HepG2 (cell line): ENCODE measurements around the gene CCNB1IP1. TPM values are rescaled to one million over a fixed set of nuclear protein-coding genes. Genes with fewer than 3 reads are reported as not detected.

ENCODE experiments used
- AGO1 ChIP-seq: fragments of 200-400 bp; formaldehyde crosslinking; IDR thresholded peaks from 2 replicates; pipeline ENCODE4 v1.6.1; 2017; ENCODE audit warnings: mild to moderate bottlenecking, low read depth, low read length, moderate library complexity; ENCODE audit not compliant: poor library complexity, severe bottlenecking
- DR1 ChIP-seq: sonication (generic); formaldehyde crosslinking; IDR thresholded peaks from 2 replicates; pipeline ENCODE4 v1.8.0; 2021; ENCODE audit warnings: mild to moderate bottlenecking, missing genetic modification reagents, inconsistent platforms
- EEA1 ChIP-seq: sonication (generic); formaldehyde crosslinking; IDR thresholded peaks from 2 replicates; pipeline ENCODE4 v1.5.1; 2020; ENCODE audit warnings: mild to moderate bottlenecking, missing genetic modification reagents, borderline replicate concordance
- KDM1A ChIP-seq: IDR thresholded peaks from 2 replicates; pipeline ENCODE4 v1.6.1; 2016; ENCODE audit warnings: missing compliant biosample characterization
- MBD4 ChIP-seq: IDR thresholded peaks from 2 replicates; pipeline ENCODE4 v1.6.1; 2012; ENCODE audit warnings: low read length, inconsistent platforms, borderline replicate concordance
- MEIS2 ChIP-seq: sonication (generic); formaldehyde crosslinking; IDR thresholded peaks from 2 replicates; pipeline ENCODE4 v1.9.0; 2021; ENCODE audit warnings: mild to moderate bottlenecking, missing genetic modification reagents
- PAF1 ChIP-seq: IDR thresholded peaks from 2 replicates; pipeline ENCODE4 v1.6.1; 2016; ENCODE audit warnings: missing genetic modification reagents, missing compliant biosample characterization
- POLR2AphosphoS5 ChIP-seq: IDR thresholded peaks from 2 replicates; pipeline ENCODE4 v1.6.1; 2012; ENCODE audit warnings: low read depth, low read length
- RELA ChIP-seq: sonication (generic); formaldehyde crosslinking; IDR thresholded peaks from 2 replicates; pipeline ENCODE4 v1.4.0; 2020; ENCODE audit warnings: missing genetic modification reagents
- SALL2 ChIP-seq: sonication (generic); formaldehyde crosslinking; IDR thresholded peaks from 2 replicates; pipeline ENCODE4 v1.8.1; 2023; ENCODE audit warnings: mild to moderate bottlenecking, missing genetic modification reagents, inconsistent platforms
- SP2 ChIP-seq: sonication (generic); formaldehyde crosslinking; IDR thresholded peaks from 2 replicates; pipeline ENCODE4 v1.5.1; 2020; ENCODE audit warnings: mild to moderate bottlenecking, missing genetic modification reagents
- YEATS4 ChIP-seq: sonication (generic); formaldehyde crosslinking; IDR thresholded peaks from 2 replicates; pipeline ENCODE4 v1.4.0; 2020; ENCODE audit warnings: missing genetic modification reagents, borderline replicate concordance
- ZBTB21 ChIP-seq: sonication (generic); formaldehyde crosslinking; IDR thresholded peaks from 2 replicates; pipeline ENCODE4 v1.4.0; 2020; ENCODE audit warnings: missing genetic modification reagents
- ZNF432 ChIP-seq: sonication (generic); formaldehyde crosslinking; IDR thresholded peaks from 2 replicates; pipeline ENCODE4 v1.5.0; 2020; ENCODE audit warnings: missing genetic modification reagents, mild to moderate bottlenecking, borderline replicate concordance
- ZNF615 ChIP-seq: sonication (generic); formaldehyde crosslinking; IDR thresholded peaks from 2 replicates; pipeline ENCODE4 v1.5.0; 2020; ENCODE audit warnings: mild to moderate bottlenecking, missing genetic modification reagents, borderline replicate concordance
- ZNF713 ChIP-seq: sonication (generic); formaldehyde crosslinking; IDR thresholded peaks from 2 replicates; pipeline ENCODE4 v1.4.0; 2020; ENCODE audit warnings: mild to moderate bottlenecking, missing genetic modification reagents
- polyA plus RNA-seq, 8 experiments: library from polyadenylated mRNA; depleted of rRNA in 3 of 8; stranded (reverse) in 7 of 8; unstranded in 1 of 8; fragments of >200 nt; fragmentation: Illumina TruSeq in 4 of 8; extraction: Trizol in 4 of 8; gene quantifications; 2 replicates each; pipeline versions ENCODE4 v1.2.1 to v1.2.3, GENCODE V29; 2011 to 2016; ENCODE audit warnings: low read depth in 4 of 8, missing spikeins in 1 of 8, mixed read lengths in 1 of 8; ENCODE audit not compliant: insufficient read depth in 1 of 8
- total RNA-seq, 5 experiments: library from RNA; depleted of rRNA; stranded (reverse); fragments of >200 nt; fragmentation: Illumina TruSeq; extraction: Trizol; gene quantifications; 2 replicates each; pipeline ENCODE4 v1.2.3, GENCODE V29; 2016; ENCODE audit warnings: low read depth in 1 of 5
- TF ChIP-seq, protein P1 (sequence below): sonication (generic); formaldehyde crosslinking; IDR thresholded peaks from 2 replicates; pipeline ENCODE4 v1.4.0; 2020; ENCODE audit warnings: mild to moderate bottlenecking, missing genetic modification reagents
- TF ChIP-seq, protein P2 (sequence below): sonication (generic); formaldehyde crosslinking; IDR thresholded peaks from 2 replicates; pipeline ENCODE4 v1.5.1; 2020; ENCODE audit warnings: mild to moderate bottlenecking, moderate library complexity, missing genetic modification reagents
- TF ChIP-seq, protein P3 (sequence below): IDR thresholded peaks from 2 replicates; pipeline ENCODE4 v1.6.1; 2016; ENCODE audit warnings: low read depth, control low read depth

Gene CCNB1IP1
- total and polyA plus RNA-seq, 2 of the 13 experiments (the other 11 are each of a cell fraction or from before 2014, with no cell fraction given), result 98.3 to 125 TPM

DNA sequence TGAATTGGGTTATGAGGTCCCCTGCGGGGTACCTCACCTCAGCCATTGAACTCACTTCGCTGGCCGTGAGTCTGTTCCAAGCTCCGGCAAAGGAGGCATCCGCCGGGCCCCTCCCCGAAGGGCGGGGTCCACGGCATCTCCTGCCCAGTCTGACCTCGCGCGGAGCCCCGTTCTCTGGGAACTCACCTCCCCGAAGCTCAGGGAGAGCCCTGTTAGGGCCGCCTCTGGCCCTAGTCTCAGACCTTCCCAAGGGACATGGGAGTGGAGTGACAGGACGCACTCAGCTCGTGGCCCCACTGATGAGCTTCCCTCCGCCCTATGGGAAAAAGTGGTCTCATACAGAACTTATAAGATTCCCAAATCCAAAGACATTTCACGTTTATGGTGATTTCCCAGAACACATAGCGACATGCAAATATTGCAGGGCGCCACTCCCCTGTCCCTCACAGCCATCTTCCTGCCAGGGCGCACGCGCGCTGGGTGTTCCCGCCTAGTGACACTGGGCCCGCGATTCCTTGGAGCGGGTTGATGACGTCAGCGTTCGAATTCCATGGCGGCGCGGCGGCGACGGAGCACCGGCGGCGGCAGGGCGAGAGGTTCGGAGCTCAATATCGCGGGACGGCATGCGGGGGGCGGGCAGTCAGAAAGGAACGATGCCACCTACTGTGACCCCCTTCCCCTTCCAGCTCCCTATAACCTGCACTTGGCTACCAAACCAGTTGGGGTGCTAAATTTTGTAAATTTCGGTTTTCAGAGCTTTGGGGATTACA, 10.2 kb upstream of the CCNB1IP1 start, which contains the start of gene PARP2 (continued):
- TF ChIP-seq, protein P1, sequence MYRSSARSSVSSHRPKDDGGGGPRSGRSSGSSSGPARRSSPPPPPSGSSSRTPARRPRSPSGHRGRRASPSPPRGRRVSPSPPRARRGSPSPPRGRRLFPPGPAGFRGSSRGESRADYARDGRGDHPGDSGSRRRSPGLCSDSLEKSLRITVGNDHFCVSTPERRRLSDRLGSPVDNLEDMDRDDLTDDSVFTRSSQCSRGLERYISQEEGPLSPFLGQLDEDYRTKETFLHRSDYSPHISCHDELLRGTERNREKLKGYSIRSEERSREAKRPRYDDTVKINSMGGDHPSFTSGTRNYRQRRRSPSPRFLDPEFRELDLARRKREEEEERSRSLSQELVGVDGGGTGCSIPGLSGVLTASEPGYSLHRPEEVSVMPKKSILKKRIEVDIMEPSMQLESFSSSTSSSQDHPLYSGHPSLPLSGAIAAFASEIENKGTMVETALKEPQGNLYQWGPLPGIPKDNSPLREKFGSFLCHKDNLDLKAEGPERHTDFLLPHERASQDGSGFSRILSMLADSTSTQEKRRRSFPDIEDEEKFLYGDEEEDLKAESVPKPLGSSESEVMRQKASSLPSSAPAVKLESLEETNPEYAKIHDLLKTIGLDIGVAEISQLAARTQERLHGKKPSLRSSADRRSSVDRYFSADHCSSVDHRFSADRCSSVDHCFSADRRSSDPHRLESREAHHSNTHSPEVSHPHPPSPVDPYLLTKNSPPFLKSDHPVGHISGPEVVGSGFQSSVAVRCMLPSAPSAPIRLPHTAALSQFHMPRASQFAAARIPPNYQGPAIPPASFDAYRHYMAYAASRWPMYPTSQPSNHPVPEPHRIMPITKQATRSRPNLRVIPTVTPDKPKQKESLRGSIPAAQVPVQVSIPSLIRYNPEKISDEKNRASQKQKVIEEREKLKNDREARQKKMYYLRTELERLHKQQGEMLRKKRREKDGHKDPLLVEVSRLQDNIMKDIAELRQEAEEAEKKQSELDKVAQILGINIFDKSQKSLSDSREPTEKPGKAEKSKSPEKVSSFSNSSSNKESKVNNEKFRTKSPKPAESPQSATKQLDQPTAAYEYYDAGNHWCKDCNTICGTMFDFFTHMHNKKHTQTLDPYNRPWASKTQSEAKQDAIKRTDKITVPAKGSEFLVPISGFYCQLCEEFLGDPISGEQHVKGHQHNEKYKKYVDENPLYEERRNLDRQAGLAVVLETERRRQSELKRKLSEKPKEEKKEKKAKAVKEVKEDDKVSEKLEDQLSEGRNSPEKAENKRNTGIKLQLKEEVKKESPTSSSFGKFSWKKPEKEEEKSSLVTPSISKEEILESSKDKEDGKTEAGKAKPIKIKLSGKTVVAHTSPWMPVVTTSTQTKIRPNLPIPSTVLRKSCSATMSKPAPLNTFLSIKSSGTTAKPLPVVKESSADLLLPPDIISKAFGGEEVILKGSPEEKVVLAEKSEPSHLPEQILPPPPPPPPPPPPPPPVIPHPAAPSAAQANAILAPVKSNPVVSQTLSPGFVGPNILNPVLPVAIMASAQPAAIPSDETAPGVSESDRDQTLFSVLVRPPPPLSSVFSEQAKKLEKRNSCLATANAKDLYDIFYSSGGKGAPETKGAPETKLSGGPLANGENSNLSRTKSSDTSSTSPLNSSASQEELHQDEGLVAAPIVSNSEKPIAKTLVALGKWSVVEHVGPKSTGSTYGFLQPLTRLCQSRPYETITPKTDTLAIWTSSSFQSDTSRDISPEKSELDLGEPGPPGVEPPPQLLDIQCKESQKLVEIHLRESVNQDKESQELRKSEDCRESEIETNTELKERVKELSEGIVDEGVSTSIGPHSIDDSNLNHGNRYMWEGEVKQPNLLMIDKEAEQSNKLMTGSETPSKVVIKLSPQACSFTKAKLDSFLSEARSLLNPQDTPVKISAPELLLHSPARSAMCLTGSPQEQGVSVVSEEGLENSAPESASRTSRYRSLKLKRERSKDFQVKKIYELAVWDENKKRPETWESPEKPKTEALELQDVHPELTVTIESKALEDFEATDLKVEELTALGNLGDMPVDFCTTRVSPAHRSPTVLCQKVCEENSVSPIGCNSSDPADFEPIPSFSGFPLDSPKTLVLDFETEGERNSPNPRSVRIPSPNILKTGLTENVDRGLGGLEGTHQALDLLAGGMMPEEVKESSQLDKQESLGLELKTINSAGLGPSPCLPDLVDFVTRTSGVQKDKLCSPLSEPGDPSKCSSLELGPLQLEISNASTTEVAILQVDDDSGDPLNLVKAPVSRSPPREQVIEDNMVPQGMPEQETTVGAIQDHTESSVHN (CRISPR knock-in tag), result peak; percentile 91
- TF ChIP-seq YEATS4 (CRISPR knock-in tag) (peak; percentile 84), SALL2 (CRISPR knock-in tag) (peak; percentile 64; the same call in 1 of the 2 replicates), DR1 (peak; percentile 79; the same call in 1 of the 2 replicates), ZNF713 (CRISPR knock-in tag) (0 out of 2 replicates have a peak, but pooled peaks have one; percentile 28), EEA1 (CRISPR knock-in tag) (no peak), ZNF615 (CRISPR knock-in tag) (0 out of 2 replicates have a peak, but pooled peaks have one; percentile 88), PAF1 (CRISPR knock-in tag) (no peak), RELA (CRISPR knock-in tag) (peak; percentile 75; the same call in 1 of the 2 replicates), AGO1 (peak; percentile 72), SP2 (CRISPR knock-in tag) (0 out of 2 replicates have a peak, but pooled peaks have one; percentile 48), MBD4 (no peak), ZBTB21 (CRISPR knock-in tag) (peak; percentile 80), ZNF432 (CRISPR knock-in tag) (no peak), MEIS2 (CRISPR knock-in tag) (peak; percentile 83), KDM1A (CRISPR knock-in tag) (no peak), POLR2AphosphoS5 (peak; percentile 97)
- TF ChIP-seq, protein P2, sequence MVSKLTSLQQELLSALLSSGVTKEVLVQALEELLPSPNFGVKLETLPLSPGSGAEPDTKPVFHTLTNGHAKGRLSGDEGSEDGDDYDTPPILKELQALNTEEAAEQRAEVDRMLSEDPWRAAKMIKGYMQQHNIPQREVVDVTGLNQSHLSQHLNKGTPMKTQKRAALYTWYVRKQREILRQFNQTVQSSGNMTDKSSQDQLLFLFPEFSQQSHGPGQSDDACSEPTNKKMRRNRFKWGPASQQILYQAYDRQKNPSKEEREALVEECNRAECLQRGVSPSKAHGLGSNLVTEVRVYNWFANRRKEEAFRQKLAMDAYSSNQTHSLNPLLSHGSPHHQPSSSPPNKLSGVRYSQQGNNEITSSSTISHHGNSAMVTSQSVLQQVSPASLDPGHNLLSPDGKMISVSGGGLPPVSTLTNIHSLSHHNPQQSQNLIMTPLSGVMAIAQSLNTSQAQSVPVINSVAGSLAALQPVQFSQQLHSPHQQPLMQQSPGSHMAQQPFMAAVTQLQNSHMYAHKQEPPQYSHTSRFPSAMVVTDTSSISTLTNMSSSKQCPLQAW, result peak; percentile 97
- TF ChIP-seq, protein P3, sequence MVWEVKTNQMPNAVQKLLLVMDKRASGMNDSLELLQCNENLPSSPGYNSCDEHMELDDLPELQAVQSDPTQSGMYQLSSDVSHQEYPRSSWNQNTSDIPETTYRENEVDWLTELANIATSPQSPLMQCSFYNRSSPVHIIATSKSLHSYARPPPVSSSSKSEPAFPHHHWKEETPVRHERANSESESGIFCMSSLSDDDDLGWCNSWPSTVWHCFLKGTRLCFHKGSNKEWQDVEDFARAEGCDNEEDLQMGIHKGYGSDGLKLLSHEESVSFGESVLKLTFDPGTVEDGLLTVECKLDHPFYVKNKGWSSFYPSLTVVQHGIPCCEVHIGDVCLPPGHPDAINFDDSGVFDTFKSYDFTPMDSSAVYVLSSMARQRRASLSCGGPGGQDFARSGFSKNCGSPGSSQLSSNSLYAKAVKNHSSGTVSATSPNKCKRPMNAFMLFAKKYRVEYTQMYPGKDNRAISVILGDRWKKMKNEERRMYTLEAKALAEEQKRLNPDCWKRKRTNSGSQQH (CRISPR knock-in tag), result peak; percentile 52; the same call in 1 of the 2 replicates
